CD14-positive monocyte (primary cell): ENCODE measurements around the gene PAWR. TPM values are rescaled to one million over a fixed set of nuclear protein-coding genes. Genes with fewer than 3 reads are reported as not detected.

Experiments used
- DNase-seq, 3 donors: peaks; one replicate each; pipeline ENCODE4 v3.0.0-alpha.2; 2011 to 2022
- H2AFZ ChIP-seq: 2 replicates; pipeline ENCODE4 v1.6.0; 2012; ENCODE audit warnings: mild to moderate bottlenecking, low read depth, low read length, inconsistent platforms; ENCODE audit not compliant: insufficient read depth, poor library complexity, severe bottlenecking
- H3K27ac ChIP-seq, 2 donors: 1 replicate in 1 of 2; 2 replicates in 1 of 2; pipeline ENCODE4 v1.5.1; 2012 to 2013; ENCODE audit warnings: low read length in 2 of 2, control low read depth in 1 of 2, inconsistent platforms in 1 of 2, low read depth in 1 of 2, mild to moderate bottlenecking in 1 of 2
- H3K27me3 ChIP-seq, 2 donors: one replicate each; pipeline versions ENCODE4 v1.6.0 to v1.6.1; 2011 to 2013; ENCODE audit warnings: low read length in 2 of 2; ENCODE audit not compliant: control insufficient read depth in 2 of 2, insufficient read depth in 2 of 2
- H3K36me3 ChIP-seq, 2 donors: replicated peaks in 1 of 2; 1 replicate in 1 of 2; 2 replicates in 1 of 2; pipeline versions ENCODE4 v1.5.1 to v1.6.1; 2012 to 2013; ENCODE audit warnings: low read length in 2 of 2, control low read depth in 1 of 2, inconsistent platforms in 1 of 2, mild to moderate bottlenecking in 1 of 2; ENCODE audit not compliant: insufficient read depth in 2 of 2, control insufficient read depth in 1 of 2
- H3K4me1 ChIP-seq, 2 donors: 1 replicate in 1 of 2; 2 replicates in 1 of 2; pipeline versions ENCODE4 v1.5.1 to v1.6.1; 2012 to 2013; ENCODE audit warnings: low read length in 2 of 2, control low read depth in 1 of 2, inconsistent platforms in 1 of 2, mild to moderate bottlenecking in 1 of 2, moderate library complexity in 1 of 2; ENCODE audit not compliant: insufficient read depth in 2 of 2, control insufficient read depth in 1 of 2
- H3K4me2 ChIP-seq: replicated peaks from 2 replicates; pipeline ENCODE3; 2012; ENCODE audit warnings: low read length, moderate library complexity, mild to moderate bottlenecking; ENCODE audit not compliant: poor library complexity, severe bottlenecking; ENCODE audit errors: extremely low read depth
- H3K4me3 ChIP-seq, 3 experiments: fragments of 200-600 bp in 1 of 3; sonication (generic) in 1 of 3; replicated peaks in 1 of 3; 1 replicate in 2 of 3; 2 replicates in 1 of 3; pipeline ENCODE4 v1.5.1; 2011 to 2013; ENCODE audit warnings: low read length in 3 of 3, mild to moderate bottlenecking in 3 of 3, control low read depth in 2 of 3, low read depth in 2 of 3, inconsistent platforms in 1 of 3, moderate library complexity in 1 of 3
- H3K79me2 ChIP-seq: 2 replicates; pipeline ENCODE4 v1.6.0; 2012; ENCODE audit warnings: mild to moderate bottlenecking, control low read depth, inconsistent platforms, low read length, moderate library complexity; ENCODE audit not compliant: insufficient read depth
- H3K9ac ChIP-seq: 2 replicates; pipeline ENCODE4 v1.6.0; 2017; ENCODE audit warnings: low read length, mild to moderate bottlenecking; ENCODE audit not compliant: insufficient read depth, poor library complexity, severe bottlenecking
- H3K9me3 ChIP-seq, 2 donors: replicated peaks in 1 of 2; 1 replicate in 1 of 2; 2 replicates in 1 of 2; pipeline versions ENCODE4 v1.5.1 to v1.6.1; 2012 to 2013; ENCODE audit warnings: low read length in 2 of 2, control low read depth in 1 of 2; ENCODE audit not compliant: control insufficient read depth in 1 of 2, insufficient read depth in 1 of 2
- H4K20me1 ChIP-seq: 2 replicates; pipeline ENCODE4 v1.6.0; 2012; ENCODE audit warnings: mild to moderate bottlenecking, low read length, control low read depth, moderate library complexity; ENCODE audit not compliant: insufficient read depth
- H3K27ac Mint-ChIP-seq, 7 donors: one replicate each; pipeline ENCODE4 v1.8.0; 2020; ENCODE audit warnings: mild to moderate bottlenecking in 7 of 7, mixed read lengths in 7 of 7, moderate library complexity in 6 of 7, inconsistent platforms in 2 of 7
- H3K27me3 Mint-ChIP-seq, 3 donors: one replicate each; pipeline ENCODE4 v1.8.0; 2021 to 2022; ENCODE audit warnings: low read depth in 3 of 3, mild to moderate bottlenecking in 3 of 3, mixed read lengths in 3 of 3, moderate library complexity in 3 of 3, inconsistent platforms in 1 of 3
- H3K36me3 Mint-ChIP-seq, 2 donors: one replicate each; pipeline ENCODE4 v1.8.0; 2020; ENCODE audit warnings: mixed read lengths in 2 of 2, inconsistent platforms in 1 of 2, mild to moderate bottlenecking in 1 of 2
- H3K4me1 Mint-ChIP-seq: one replicate; pipeline ENCODE4 v1.8.0; 2020; ENCODE audit warnings: mild to moderate bottlenecking, mixed read lengths
- H3K4me3 Mint-ChIP-seq, 2 donors: one replicate each; pipeline ENCODE4 v1.8.0; 2020; ENCODE audit warnings: mild to moderate bottlenecking in 2 of 2, mixed read lengths in 2 of 2, moderate library complexity in 1 of 2
- H3K9me3 Mint-ChIP-seq, 7 donors: one replicate each; pipeline ENCODE4 v1.8.0; 2020 to 2022; ENCODE audit warnings: mixed read lengths in 7 of 7, mild to moderate bottlenecking in 6 of 7, moderate library complexity in 6 of 7, inconsistent platforms in 2 of 7
- CTCF ChIP-seq: fragments of 200-600 bp; IDR thresholded peaks from one replicate; pipeline ENCODE4 v1.8.0; 2022; ENCODE audit warnings: antibody characterized with exemption, mild to moderate bottlenecking
- WGBS: methylation state at CpG from one replicate; pipeline ENCODE4 v1.1.5; 2013; ENCODE audit warnings: missing lambda C conversion rate; ENCODE audit not compliant: insufficient coverage; 5-methylcytosine and 5-hydroxymethylcytosine counted together
- intact Hi-C, 2 donors: fragments of 100-400 bp; cut with micrococcal nuclease; formaldehyde crosslinking; loops; one replicate each; pipeline versions ENCODE4 v1.15.0 to v1.15.1; 2023
- polyA plus RNA-seq, 3 donors: library from polyadenylated mRNA; depleted of rRNA in 1 of 3; unstranded in 2 of 3; stranded (reverse) in 1 of 3; fragments of 300-500 nt in 2 of 3; fragments of >200 nt in 1 of 3; fragmentation: Illumina TruSeq in 2 of 3; gene quantifications; 1 replicate in 2 of 3; 2 replicates in 1 of 3; pipeline ENCODE4 v1.2.3, GENCODE V29; 2012 to 2021

PAWR gene
- polyA plus RNA-seq, 3 donors = 0.03 TPM; not detected in 1

- no peak overlapping the region for H3K4me3 ChIP-seq
- Mint-ChIP-seq H3K27me3 (peaks cover 0 to 2% (median 1%) of the 10 kb centered on the region in 3 donors), H3K9me3 (peaks cover 0 to 3% (median 1%) of the 10 kb centered on the region in 7 donors), H3K36me3 (no peaks in the 10 kb centered on the region), H3K4me1 (no peaks in the 10 kb centered on the region), H3K4me3 (no peak overlapping the region), H3K27ac (no peak overlapping the region)
- no peak overlapping the region for H3K9ac ChIP-seq
- H3K9me3 ChIP-seq = no peaks in the 10 kb centered on the region
- no peak for DNase-seq
- no peak overlapping the region for H3K4me2 ChIP-seq
- no peaks in the 10 kb centered on the region for H4K20me1 ChIP-seq
- WGBS = no CpG with 5 or more reads among the region's 2 CpGs
- no peak for TF ChIP-seq CTCF
- no peak overlapping the region for H2AFZ ChIP-seq
- H3K4me1 ChIP-seq = no peaks in the 10 kb centered on the region
- H3K27ac ChIP-seq = no peak overlapping the region
- no peaks in the 10 kb centered on the region for H3K79me2 ChIP-seq
- intact Hi-C loops = no loop called here
- H3K27me3 ChIP-seq = no peaks in the 10 kb centered on the region
- no peaks in the 10 kb centered on the region for H3K36me3 ChIP-seq
These were observed 88.9 kb downstream of the PAWR start for GRCh38 chr12:79601908-79602307.

- DNase-seq = no peak
- Mint-ChIP-seq H3K27ac (no peak overlapping the region), H3K27me3 (peaks cover 0 to 3% (median 0%) of the 10 kb centered on the region in 3 donors), H3K36me3 (no peaks in the 10 kb centered on the region), H3K4me1 (no peaks in the 10 kb centered on the region), H3K4me3 (no peak overlapping the region), H3K9me3 (peaks cover 0 to 3% (median 0%) of the 10 kb centered on the region in 7 donors)
- Histone ChIP-seq H4K20me1 (no peaks in the 10 kb centered on the region), H3K27ac (no peak overlapping the region), H3K27me3 (no peaks in the 10 kb centered on the region), H3K4me2 (no peak overlapping the region), H3K9me3 (no peaks in the 10 kb centered on the region), H3K9ac (no peak overlapping the region), H3K79me2 (no peaks in the 10 kb centered on the region), H2AFZ (no peak overlapping the region), H3K36me3 (no peaks in the 10 kb centered on the region), H3K4me3 (no peak overlapping the region), H3K4me1 (no peaks in the 10 kb centered on the region)
- no peak for TF ChIP-seq CTCF
- intact Hi-C loops = no loop called here
- WGBS = no CpG with 5 or more reads among the region's 3 CpGs
These were observed 92.9 kb downstream of the PAWR start for GRCh38 chr12:79597910-79598309.
